GM23338 (cell line): ENCODE results near the gene TBL1XR1. TPM values are rescaled to one million over a fixed set of nuclear protein-coding genes. Genes with fewer than 3 reads are reported as not detected.

Source experiments
- ATAC-seq: fragments of 200-7000 bp; cut with Tn5 transposase; 3 replicates; pipeline ENCODE4 v1.9.1; 2020
- DNase-seq: peaks from one replicate; pipeline ENCODE4 v3.0.0-alpha.2; 2015; ENCODE audit warnings: low spot score
- H2AFZ ChIP-seq: fragments of 200-600 bp; sonication (generic); 2 replicates; pipeline ENCODE4 v1.8.0; 2016; ENCODE audit warnings: antibody characterized with exemption, mild to moderate bottlenecking, moderate library complexity
- H3F3A ChIP-seq: fragments of 200-600 bp; sonication (generic); replicated peaks from 2 replicates; pipeline ENCODE4 v1.8.0; 2017; ENCODE audit warnings: antibody characterized with exemption, mixed run types, low read depth
- H3K27ac ChIP-seq: fragments of 200-600 bp; sonication (generic); 2 replicates; pipeline ENCODE4 v1.6.1; 2016; ENCODE audit warnings: low read depth
- H3K27me3 ChIP-seq: fragments of 200-600 bp; sonication (generic); 2 replicates; pipeline ENCODE4 v1.8.0; 2016; ENCODE audit warnings: mild to moderate bottlenecking, mixed run types, moderate library complexity; ENCODE audit not compliant: insufficient read depth
- H3K36me3 ChIP-seq: fragments of 200-600 bp; sonication (generic); 2 replicates; pipeline ENCODE4 v1.8.0; 2016; ENCODE audit warnings: mild to moderate bottlenecking; ENCODE audit not compliant: insufficient read depth
- H3K4me1 ChIP-seq: fragments of 200-600 bp; sonication (generic); 2 replicates; pipeline ENCODE4 v1.8.0; 2016; ENCODE audit warnings: mild to moderate bottlenecking, moderate library complexity; ENCODE audit not compliant: insufficient read depth
- H3K4me2 ChIP-seq: fragments of 200-600 bp; sonication (generic); 2 replicates; pipeline ENCODE4 v1.7.1; 2017; ENCODE audit warnings: mixed run types
- H3K4me3 ChIP-seq: fragments of 200-600 bp; sonication (generic); 2 replicates; pipeline ENCODE4 v1.6.1; 2016; ENCODE audit warnings: mixed run types
- H3K79me2 ChIP-seq: fragments of 200-600 bp; sonication (generic); replicated peaks from 2 replicates; pipeline ENCODE4 v1.8.0; 2017; ENCODE audit warnings: mild to moderate bottlenecking; ENCODE audit not compliant: insufficient read depth
- H3K9me2 ChIP-seq: fragments of 200-600 bp; sonication (generic); 2 replicates; pipeline ENCODE4 v1.8.0; 2017; ENCODE audit not compliant: insufficient read depth
- H4K20me1 ChIP-seq: fragments of 200-600 bp; sonication (generic); replicated peaks from 2 replicates; pipeline ENCODE4 v1.8.0; 2017; ENCODE audit warnings: mild to moderate bottlenecking; ENCODE audit not compliant: insufficient read depth
- H3K27ac Mint-ChIP-seq: 2 replicates; pipeline ENCODE4 v1.8.0; 2020; ENCODE audit warnings: inconsistent platforms, mild to moderate bottlenecking, moderate library complexity, mixed read lengths
- H3K27me3 Mint-ChIP-seq: 3 replicates; pipeline ENCODE4 v1.8.0; 2022; ENCODE audit warnings: low read depth, mild to moderate bottlenecking, moderate library complexity, mixed read lengths, inconsistent platforms; ENCODE audit not compliant: insufficient read depth, poor library complexity
- H3K36me3 Mint-ChIP-seq: 3 replicates; pipeline ENCODE4 v1.8.0; 2021; ENCODE audit warnings: low read depth, mild to moderate bottlenecking, inconsistent platforms, moderate library complexity, mixed read lengths
- H3K4me1 Mint-ChIP-seq: 3 replicates; pipeline ENCODE4 v1.8.0; 2020; ENCODE audit warnings: mild to moderate bottlenecking, inconsistent platforms, mixed read lengths
- H3K4me3 Mint-ChIP-seq: 3 replicates; pipeline ENCODE4 v1.8.0; 2021; ENCODE audit warnings: moderate library complexity, mild to moderate bottlenecking, inconsistent platforms, mixed read lengths
- H3K9me3 Mint-ChIP-seq: 3 replicates; pipeline ENCODE4 v1.8.0; 2020; ENCODE audit warnings: moderate library complexity, mild to moderate bottlenecking, inconsistent platforms, mixed read lengths
- CREB1 ChIP-seq: fragments of 250-450 bp; sonication (Bioruptor Pico); IDR thresholded peaks from 2 replicates; pipeline ENCODE4 v1.5.0; 2020; ENCODE audit warnings: low read depth, mild to moderate bottlenecking, moderate library complexity
- CTCF ChIP-seq, 2 experiments: fragments of 200-600 bp in 1 of 2; sonication (generic) in 1 of 2; conservative IDR thresholded peaks; 2 replicates each; pipeline versions ENCODE4 v1.5.1 to v1.6.1; 2016 to 2017; ENCODE audit warnings: antibody characterized with exemption in 2 of 2, low read depth in 2 of 2, mild to moderate bottlenecking in 2 of 2, moderate library complexity in 1 of 2
- ETS1 ChIP-seq: IDR thresholded peaks from 2 replicates; pipeline ENCODE4 v1.6.1; 2016; ENCODE audit warnings: antibody characterized with exemption
- EZH2 ChIP-seq: fragments of 200-600 bp; sonication (generic); IDR thresholded peaks from one replicate; pipeline ENCODE4 v1.8.0; 2017; ENCODE audit warnings: antibody characterized with exemption, mild to moderate bottlenecking, low read depth; ENCODE audit not compliant: unreplicated experiment
- EZH2phosphoT487 ChIP-seq: fragments of 200-600 bp; sonication (generic); IDR thresholded peaks from one replicate; pipeline ENCODE4 v1.8.1; 2018; ENCODE audit warnings: antibody characterized with exemption; ENCODE audit not compliant: unreplicated experiment
- NANOG ChIP-seq: IDR thresholded peaks from 2 replicates; pipeline ENCODE4 v1.6.1; 2016; ENCODE audit warnings: antibody characterized with exemption, borderline replicate concordance
- POLR2AphosphoS5 ChIP-seq: IDR thresholded peaks from 2 replicates; pipeline ENCODE4 v1.6.1; 2016; ENCODE audit warnings: antibody characterized with exemption, low read depth
- REST ChIP-seq: IDR thresholded peaks from one replicate; pipeline ENCODE4 v1.6.1; 2018; ENCODE audit warnings: antibody characterized with exemption; ENCODE audit not compliant: unreplicated experiment
- STAT1 ChIP-seq: IDR thresholded peaks from one replicate; pipeline ENCODE4 v1.6.1; 2016; ENCODE audit warnings: antibody characterized with exemption; ENCODE audit not compliant: unreplicated experiment
- ZNF462 ChIP-seq: fragments of 250-450 bp; sonication (Bioruptor Pico); IDR thresholded peaks from 2 replicates; pipeline ENCODE4 v1.5.0; 2020; ENCODE audit warnings: mild to moderate bottlenecking, moderate library complexity
- polyA plus RNA-seq: library from polyadenylated mRNA; unstranded; fragments of >200 nt; fragmentation: Nextera tagmentation; extraction: Ambion mirVana; gene quantifications from 2 replicates; pipeline ENCODE4 v1.2.1, GENCODE V29; 2016
- total RNA-seq: library from RNA; depleted of rRNA; stranded (reverse); fragments of >200 nt; shearing (Covaris generic); gene quantifications from 2 replicates; pipeline ENCODE4 v1.2.3, GENCODE V29; 2014

Gene TBL1XR1
- total and polyA plus RNA-seq, 2 experiments from 2014 or later: 49.6 to 122 TPM

GRCh38 chr3:177146646-177147045, 50.6 kb downstream of the TBL1XR1 start (continued):
- TF ChIP-seq ZNF462 (CRISPR knock-in tag) (no peak), CREB1 (no peak), EZH2phosphoT487 (no peak), POLR2AphosphoS5 (no peak), EZH2 (no peak)

- Histone ChIP-seq H3K4me1 (peaks cover 65% of the 10 kb centered on the region), H4K20me1 (peaks cover 88% of the 10 kb centered on the region), H3F3A (no peaks in the 10 kb centered on the region), H3K4me3 (no peak overlapping the region), H3K9me2 (no peaks in the 10 kb centered on the region), H3K36me3 (no peaks in the 10 kb centered on the region), H3K27ac (0 out of 2 replicates have a peak overlapping the region, but pooled peaks have one; percentile 7), H2AFZ (no peak overlapping the region), H3K27me3 (no peaks in the 10 kb centered on the region), H3K79me2 (peaks cover 100% of the 10 kb centered on the region), H3K4me2 (0 out of 2 replicates have a peak overlapping the region, but pooled peaks have one; percentile 11)
- peaks cover 3% of the 10 kb centered on the region for H3K27me3 Mint-ChIP-seq
- H3K4me3 Mint-ChIP-seq: no peak overlapping the region; the same call in 2 of the 3 replicates
- DNase-seq: no peak
- H3K27ac Mint-ChIP-seq: no peak overlapping the region
- H3K36me3 Mint-ChIP-seq: no peaks in the 10 kb centered on the region
- H3K4me1 Mint-ChIP-seq: peaks cover 59% of the 10 kb centered on the region
- no peaks in the 10 kb centered on the region for H3K9me3 Mint-ChIP-seq
- no peak for ATAC-seq
- TF ChIP-seq EZH2 (no peak), NANOG (no peak), REST (no peak), STAT1 (no peak), ETS1 (no peak), EZH2phosphoT487 (no peak), CTCF (conservative IDR thresholded peaks at IDR 0.05; ENCODE audit: low read depth in 2 of 2) (no peak)
Observed at GRCh38 chr3:177145954-177146353, 51.3 kb downstream of the TBL1XR1 start.
